Activated CD4-positive, alpha-beta T cell treated with anti-CD3 and anti-CD28 coated beads for 48 hours (primary cell): ENCODE data around the gene SPAG8.
A peak's percentile ranks its signal among the peaks of the same experiment; 100 is the strongest.

Source experiments
- DNase-seq: peaks from one replicate; pipeline ENCODE4 v3.0.0-alpha.2; 2020

Gene SPAG8

GRCh38 chr9:35812025-35812602, at the start of gene SPAG8:
SPAG8 (minus strand) TSS chr9:35812262; CDS start chr9:35812147, 115 bp downstream.
- DNase-seq = peak; percentile 95

DNA sequence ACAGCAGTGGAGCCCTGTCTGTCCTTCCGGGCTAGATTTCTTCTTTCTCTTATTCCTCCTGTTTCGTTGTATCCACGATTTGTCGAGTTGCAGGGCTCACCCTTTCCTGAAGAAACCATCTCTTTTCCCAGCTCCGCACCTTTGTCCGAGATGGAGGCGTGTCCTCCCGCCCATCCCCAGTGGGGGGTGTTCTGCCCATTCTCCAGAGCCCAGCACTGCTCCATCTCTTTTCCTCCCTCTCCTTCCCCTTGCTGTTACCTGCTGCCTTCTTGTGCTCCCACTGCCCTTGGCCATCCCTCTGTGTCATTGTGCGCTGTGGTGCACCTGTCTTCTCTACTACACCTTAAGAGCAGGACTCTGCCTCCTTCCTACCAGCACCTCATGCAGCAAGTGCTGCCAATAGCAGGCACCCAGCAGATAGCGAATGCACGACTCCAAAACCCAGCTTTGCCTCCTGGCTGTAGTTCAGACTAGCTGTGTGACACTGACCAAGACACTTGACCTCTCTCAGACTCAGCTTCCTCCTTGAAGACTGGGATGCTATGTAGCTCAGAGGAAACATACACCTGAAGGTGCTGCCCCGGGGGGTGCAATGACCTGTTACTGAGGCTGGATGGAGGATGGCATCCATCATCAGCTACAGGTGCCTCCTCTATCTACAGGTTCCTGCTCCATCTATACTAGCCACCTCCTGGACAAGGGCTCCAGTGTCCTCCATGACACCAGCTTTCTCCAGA, 49.3 kb upstream of the SPAG8 start:
- no peak for DNase-seq

- DNase-seq = no peak
These were observed 47.9 kb upstream of the SPAG8 start for GRCh38 chr9:35859990-35860339.

GRCh38 chr9:35859310-35859989, 47.4 kb upstream of the SPAG8 start:
- peak; percentile 31 for DNase-seq

DNA sequence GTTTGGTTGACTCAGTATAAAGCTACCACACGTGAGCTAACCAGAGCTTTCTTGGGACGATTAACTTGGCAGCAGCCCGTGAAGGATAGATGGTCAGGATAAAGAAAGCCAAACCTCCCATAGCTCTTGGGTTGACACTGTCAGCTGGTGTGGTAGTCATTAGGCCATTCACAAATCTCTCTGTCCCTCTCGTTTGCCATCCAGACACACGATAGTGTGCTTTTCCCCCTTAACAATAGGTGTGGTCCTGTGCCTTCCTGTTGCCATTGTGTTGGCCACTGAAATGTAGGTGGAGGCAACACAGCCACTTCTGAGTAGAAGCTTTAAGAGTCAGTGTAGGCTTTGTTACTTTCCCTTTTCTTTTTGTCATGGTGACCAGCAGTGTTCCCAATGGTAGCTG, 46.4 kb upstream of the SPAG8 start:
- no peak for DNase-seq

DNA sequence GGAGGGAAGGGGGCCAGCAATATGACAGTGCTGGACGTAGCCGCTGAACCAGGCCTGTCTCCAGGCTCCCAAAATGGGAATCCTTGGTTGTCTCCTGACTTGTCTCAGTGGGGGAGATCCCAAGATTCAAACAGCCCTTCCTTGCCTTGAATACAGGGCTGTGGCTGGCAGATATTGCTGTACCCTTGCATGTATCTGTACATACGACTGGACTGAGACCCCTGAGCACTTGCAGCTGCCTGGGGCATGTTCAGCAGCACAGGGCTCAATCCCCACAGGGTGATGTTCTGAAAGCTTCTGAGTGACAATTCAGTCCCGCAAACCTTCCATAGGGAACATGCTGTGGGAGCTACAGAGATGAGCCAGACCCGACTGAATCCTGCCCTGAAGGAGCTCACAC, 44.8 kb upstream of the SPAG8 start:
- DNase-seq = no peak

DNA sequence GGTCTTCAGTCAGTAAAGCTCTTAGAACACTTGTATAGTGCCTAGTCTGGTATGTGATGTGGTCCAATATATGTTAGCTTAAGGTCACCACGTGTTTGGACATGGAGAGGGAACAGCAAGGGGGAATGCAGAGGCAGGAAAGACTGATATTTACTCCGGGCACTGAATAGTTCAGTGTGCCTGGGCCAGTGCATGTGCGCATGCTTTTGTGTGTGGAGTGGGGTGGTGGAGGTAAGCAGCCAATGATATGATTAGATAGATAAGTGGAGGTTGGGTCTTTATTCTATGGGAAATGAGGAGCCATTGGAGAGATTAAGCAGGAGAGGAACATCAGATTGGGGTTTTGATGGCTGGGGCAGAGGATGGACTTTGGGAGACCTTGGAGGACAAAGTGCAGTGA, 44.1 kb upstream of the SPAG8 start:
- DNase-seq = no peak

DNA sequence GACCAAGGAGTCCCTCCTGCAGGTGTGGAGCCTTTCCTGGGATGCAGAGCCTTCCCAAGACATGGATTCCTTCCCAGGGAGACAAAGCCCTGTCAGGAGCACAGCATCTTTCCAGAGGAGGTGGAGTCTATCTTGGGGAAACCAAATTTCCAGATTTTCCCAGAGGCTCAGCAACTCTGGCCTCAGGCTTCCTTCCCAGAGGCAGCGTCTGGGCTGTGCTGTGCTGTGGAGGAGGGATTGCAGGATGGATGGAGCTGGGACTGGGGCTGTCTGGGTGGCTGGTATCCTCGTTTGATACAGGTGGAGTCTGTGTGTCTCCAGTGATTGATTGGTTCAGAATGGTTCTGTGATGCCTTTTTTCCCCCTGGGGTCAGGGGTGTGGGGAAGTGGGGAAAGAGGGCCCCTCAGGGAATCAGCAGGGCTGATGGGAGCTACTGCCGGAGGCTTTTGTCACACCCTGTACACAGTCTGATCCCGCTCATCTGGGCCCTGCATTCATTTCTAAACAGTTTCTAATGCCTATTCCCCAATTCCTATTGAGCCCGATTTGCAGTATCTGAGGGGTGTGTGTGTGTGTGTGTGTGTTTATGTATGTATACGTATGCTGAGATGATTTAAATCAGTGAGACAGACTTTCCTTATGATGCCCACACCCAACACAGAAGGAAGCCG, 42.2 kb upstream of the SPAG8 start:
- no peak for DNase-seq

DNA sequence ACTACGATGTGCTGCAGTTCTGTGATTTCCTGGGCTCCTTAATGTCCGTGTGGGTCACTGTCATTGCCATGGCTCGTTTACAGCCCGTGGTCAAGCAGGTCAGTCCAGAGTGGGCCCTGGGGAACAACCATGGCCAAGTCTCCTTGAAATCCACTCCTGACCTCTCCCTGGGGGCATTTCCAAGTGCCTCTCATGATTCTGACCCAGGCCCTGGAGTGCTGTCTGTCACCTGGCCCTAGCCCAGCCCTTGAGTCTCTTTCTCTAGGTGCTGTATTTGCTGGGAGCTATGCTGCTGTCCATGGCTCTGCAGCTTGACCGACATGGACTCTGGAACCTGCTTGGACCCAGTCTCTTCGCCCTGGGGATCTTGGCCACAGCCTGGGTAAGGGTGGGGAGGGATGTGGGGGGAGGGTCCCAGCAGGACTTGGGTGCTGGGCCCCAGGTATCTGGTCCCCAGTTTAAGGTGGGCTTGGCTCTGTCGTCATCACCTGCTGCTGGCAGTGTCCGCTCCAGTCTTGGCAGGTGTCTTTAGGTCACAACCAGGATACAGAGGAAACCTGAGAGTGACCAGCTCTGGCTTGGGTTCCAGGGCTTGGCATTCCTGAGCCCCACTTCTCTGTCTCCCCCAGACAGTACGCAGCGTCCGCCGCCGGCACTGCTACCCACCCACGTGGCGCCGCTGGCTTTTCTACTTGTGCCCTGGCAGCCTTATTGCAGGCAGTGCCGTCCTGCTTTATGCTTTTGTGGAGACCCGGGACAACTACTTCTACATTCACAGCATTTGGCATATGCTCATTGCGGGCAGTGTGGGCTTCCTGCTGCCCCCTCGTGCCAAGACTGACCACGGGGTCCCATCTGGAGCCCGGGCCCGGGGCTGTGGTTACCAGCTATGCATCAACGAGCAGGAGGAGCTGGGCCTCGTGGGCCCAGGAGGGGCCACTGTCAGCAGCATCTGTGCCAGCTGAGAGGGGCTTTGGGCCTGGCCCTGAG, 41.1 kb upstream of the SPAG8 start:
- no peak for DNase-seq

- DNase-seq = no peak
These were observed 40.3 kb upstream of the SPAG8 start for GRCh38 chr9:35852267-35852815.

DNA sequence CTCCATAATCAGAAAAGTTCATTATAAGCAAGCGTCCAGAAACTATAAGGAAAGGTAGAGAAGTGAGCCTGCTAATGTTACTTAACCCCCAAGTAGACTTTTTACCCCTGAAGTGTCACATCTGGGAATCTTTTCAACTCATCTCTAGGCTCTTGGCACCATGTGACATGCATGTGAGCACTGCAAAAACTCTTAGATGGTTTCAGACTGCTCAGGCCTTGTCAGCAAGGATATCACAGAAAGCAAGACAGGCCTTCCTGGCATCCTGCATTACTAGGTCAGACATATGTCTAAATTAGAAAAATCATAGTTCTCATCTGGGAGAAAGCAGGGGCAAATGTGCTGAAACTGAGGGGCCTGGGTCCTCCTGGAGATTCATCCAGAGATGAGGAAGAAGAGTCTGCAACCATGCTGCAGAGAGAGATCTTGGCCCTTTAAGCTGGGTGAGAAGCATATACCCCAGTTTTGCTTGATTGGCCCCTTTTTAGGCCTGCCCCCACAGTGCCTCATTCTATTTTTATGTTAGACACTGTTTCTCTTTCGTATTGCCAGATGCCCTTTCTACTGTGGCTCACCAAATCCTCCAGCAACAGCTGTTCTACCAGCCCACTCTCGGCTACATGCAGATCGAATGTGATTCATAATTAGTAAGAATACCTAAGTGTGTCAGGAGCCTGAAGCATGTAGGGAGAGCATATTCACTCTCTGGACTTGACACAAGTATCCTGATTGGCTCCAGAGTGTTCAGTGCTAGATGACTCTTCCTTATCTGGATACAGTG, 35.9 kb upstream of the SPAG8 start:
- peak; percentile 71 for DNase-seq

GRCh38 chr9:35845824-35846771, 34.0 kb upstream of the SPAG8 start:
- no peak for DNase-seq

DNA sequence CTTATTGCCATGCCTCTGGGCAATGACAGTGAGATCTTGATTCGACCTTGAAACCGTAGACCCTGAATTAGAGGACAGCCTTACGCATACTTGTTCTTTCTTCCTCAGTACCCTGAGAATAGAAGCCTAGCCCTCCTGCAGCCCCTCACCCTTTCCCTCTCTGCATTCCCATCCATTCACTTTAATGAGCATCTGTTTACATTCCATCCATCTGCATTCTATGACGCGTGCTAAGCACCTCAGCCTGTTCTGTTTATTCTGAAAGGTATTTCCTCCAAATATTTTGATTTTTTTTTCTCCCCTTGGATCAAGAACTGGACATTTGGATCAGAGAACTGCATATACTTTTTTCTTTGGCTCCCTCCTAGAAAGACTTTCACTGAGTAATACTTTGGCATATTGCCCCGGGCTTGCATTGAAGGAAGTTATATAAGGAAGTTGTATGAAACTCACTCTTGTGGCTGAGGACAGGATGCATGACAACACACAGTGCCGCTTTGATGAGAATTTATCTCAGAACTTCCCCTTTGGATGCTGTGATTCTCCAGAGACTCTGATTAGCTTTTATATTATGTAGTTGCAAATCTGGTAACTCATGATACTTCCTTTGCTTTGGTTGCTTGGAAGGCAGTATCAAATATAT, 32.7 kb upstream of the SPAG8 start:
- DNase-seq = no peak

GRCh38 chr9:35842795-35843194, 30.7 kb upstream of the SPAG8 start:
- no peak for DNase-seq

- no peak for DNase-seq
These were observed 30.1 kb upstream of the SPAG8 start for GRCh38 chr9:35842020-35842745.

- no peak for DNase-seq
These were observed 29.5 kb upstream of the SPAG8 start for GRCh38 chr9:35841645-35841900.

GRCh38 chr9:35840881-35841644, 29.0 kb upstream of the SPAG8 start:
- DNase-seq = no peak

DNA sequence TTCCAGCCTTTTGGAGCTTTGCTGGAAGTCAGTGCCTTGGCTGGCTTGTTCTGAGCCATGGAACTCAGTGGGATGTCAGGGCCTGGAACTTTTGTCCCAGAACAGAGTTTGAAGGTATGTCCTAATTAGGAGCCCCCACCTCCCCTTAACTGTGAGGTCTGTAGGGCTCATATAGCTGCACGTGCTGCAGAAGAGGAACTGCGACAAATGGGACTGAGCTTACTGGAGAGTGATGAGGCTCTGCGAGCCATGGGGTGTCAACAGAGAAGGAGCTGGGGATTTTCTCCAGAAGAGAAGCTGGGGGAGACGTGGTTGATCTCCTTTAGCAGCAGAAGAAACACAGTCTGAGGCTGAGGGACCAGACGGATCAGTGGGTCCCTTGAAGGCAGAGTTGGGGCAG, 27.9 kb upstream of the SPAG8 start:
- DNase-seq = no peak
